ENCODE data around the gene ERI2. TPM values are rescaled to one million over a fixed set of nuclear protein-coding genes. Genes with fewer than 3 reads are reported as not detected.
"Not testable (repeated sequence)": the region's sequence is repeated elsewhere in the genome, so short reads cannot be mapped to it uniquely, and the experiment has no call there.

Gene ERI2
- total RNA-seq, 4 donors from 2014 or later, result 11.0 to 21.8 (median 18.0) TPM

DNA sequence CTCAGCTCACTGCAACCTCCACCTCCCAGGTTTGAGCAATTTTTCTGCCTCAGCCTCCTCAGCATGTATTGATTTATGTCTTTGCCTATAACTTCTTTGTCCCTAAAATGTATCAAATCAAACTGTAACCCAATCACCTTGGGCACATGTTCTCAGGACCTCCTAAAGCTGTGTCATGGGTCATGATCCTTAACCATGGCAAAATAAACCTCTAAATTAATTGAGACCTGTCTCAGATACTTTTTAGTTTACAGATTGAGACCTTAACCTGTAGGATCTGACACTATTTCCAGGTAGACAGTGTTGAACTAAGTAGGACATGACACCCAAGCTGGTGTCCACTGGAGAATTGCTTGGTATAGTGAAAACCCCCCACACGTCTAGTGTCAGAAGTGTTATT lies 45.1 kb downstream of the ERI2 start:
- 81% methylated on average over 1 of the region's 1 CpG for WGBS
- Histone ChIP-seq H3K9me3 (no peaks in the 10 kb centered on the region), H3K4me1 (peaks cover 9% of the 10 kb centered on the region), H3K4me3 (no peak overlapping the region), H3K27ac (no peak overlapping the region), H3K27me3 (no peaks in the 10 kb centered on the region), H3K36me3 (no peaks in the 10 kb centered on the region)
- DNase-seq (ENCODE audit: low spot score in 2 of 2), result no peak
- TF ChIP-seq POLR2A (IDR thresholded peaks at IDR 0.05) (no peak), POLR2AphosphoS5 (IDR thresholded peaks at IDR 0.05) (no peak), EP300 (IDR thresholded peaks at IDR 0.05) (no peak)
- TF ChIP-seq, protein P1, sequence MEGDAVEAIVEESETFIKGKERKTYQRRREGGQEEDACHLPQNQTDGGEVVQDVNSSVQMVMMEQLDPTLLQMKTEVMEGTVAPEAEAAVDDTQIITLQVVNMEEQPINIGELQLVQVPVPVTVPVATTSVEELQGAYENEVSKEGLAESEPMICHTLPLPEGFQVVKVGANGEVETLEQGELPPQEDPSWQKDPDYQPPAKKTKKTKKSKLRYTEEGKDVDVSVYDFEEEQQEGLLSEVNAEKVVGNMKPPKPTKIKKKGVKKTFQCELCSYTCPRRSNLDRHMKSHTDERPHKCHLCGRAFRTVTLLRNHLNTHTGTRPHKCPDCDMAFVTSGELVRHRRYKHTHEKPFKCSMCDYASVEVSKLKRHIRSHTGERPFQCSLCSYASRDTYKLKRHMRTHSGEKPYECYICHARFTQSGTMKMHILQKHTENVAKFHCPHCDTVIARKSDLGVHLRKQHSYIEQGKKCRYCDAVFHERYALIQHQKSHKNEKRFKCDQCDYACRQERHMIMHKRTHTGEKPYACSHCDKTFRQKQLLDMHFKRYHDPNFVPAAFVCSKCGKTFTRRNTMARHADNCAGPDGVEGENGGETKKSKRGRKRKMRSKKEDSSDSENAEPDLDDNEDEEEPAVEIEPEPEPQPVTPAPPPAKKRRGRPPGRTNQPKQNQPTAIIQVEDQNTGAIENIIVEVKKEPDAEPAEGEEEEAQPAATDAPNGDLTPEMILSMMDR (IDR thresholded peaks at IDR 0.05), result no peak

DNA sequence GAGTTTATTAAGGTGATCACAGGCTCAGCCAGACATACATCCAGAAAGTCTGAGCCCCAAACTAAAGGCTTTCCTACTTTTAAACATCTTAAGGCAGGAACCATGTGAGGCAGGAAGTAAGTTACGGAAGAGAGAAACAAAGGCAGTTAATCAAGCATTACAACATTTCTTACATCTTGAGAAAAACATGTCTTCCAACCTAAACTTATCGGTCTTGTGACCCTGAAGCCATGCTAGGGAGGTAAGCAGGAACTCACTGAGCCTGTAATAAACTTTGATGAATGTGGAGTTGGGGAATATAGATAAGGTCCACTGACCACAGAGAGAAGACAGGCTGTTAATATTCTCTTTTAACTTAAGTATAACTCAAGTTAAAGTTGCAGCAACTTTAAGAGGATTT lies 45.9 kb downstream of the ERI2 start:
- H3K4me3 ChIP-seq, result no peak overlapping the region

DNA sequence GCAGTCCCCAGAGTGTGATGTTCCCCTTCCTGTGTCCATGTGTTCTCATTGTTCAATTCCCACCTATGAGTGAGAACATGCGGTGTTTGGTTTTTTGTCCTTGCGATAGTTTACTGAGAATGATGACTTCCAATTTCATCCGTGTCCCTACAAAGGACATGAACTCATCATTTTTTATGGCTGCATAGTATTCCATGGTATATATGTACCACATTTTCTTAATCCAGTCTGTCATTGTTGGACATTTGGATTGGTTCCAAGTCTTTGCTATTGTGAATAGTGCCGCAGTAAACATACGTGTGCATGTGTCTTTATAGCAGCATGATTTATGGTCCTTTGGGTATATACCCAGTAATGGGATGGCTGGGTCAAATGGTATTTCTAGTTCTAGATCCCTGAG lies 50.5 kb downstream of the ERI2 start:
- H3K4me3 ChIP-seq; H3K27me3 ChIP-seq; H3K27ac ChIP-seq; DNase-seq (ENCODE audit: low spot score in 2 of 2); H3K4me1 ChIP-seq; H3K36me3 ChIP-seq; H3K9me3 ChIP-seq: not testable (repeated sequence)
- no CpG with 5 or more reads among the region's 5 CpGs for WGBS

More for the DNA sequence above, 45.9 kb downstream of the ERI2 start:
- H3K36me3 ChIP-seq, result no peaks in the 10 kb centered on the region
- no peak for DNase-seq (ENCODE audit: low spot score in 2 of 2)
- no peaks in the 10 kb centered on the region for H3K27me3 ChIP-seq
- TF ChIP-seq POLR2A (IDR thresholded peaks at IDR 0.05) (no peak), POLR2AphosphoS5 (IDR thresholded peaks at IDR 0.05) (no peak), EP300 (IDR thresholded peaks at IDR 0.05) (no peak)
- TF ChIP-seq, protein P1 (IDR thresholded peaks at IDR 0.05), result no peak
- H3K9me3 ChIP-seq, result no peaks in the 10 kb centered on the region
- 59% methylated on average over 2 of the region's 2 CpGs for WGBS
- H3K4me1 ChIP-seq, result peaks cover 9% of the 10 kb centered on the region
- no peak overlapping the region for H3K27ac ChIP-seq

DNA sequence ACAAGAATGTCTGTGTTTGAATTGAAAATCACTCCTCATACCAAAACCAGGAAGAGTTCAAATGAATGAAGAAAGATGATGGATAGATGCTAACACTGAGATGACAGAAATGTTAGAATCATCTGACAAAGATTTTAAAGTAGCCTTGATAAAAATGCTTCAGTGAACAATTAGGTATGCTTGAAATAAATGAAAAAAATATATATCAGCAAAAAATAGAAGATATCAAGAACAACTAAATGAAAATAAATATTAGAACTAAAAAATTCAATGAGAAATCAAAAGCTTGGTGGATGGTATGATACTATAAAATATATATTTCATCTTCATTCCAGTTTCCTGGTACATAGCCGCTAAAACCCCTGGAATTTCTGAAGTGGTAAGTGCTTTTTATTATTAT lies 51.0 kb downstream of the ERI2 start:
- H3K27ac ChIP-seq, result no peak overlapping the region
- no peak for DNase-seq (ENCODE audit: low spot score in 2 of 2)
- no peak overlapping the region for H3K4me3 ChIP-seq
- WGBS, result 88% methylated on average over 1 of the region's 1 CpG
- H3K36me3 ChIP-seq, result no peaks in the 10 kb centered on the region
- H3K9me3 ChIP-seq, result no peaks in the 10 kb centered on the region
- H3K4me1 ChIP-seq, result no peaks in the 10 kb centered on the region
- H3K27me3 ChIP-seq, result no peaks in the 10 kb centered on the region
- TF ChIP-seq POLR2A (IDR thresholded peaks at IDR 0.05) (no peak), POLR2AphosphoS5 (IDR thresholded peaks at IDR 0.05) (no peak), EP300 (IDR thresholded peaks at IDR 0.05) (no peak)
- TF ChIP-seq, protein P1 (IDR thresholded peaks at IDR 0.05), result no peak

DNA sequence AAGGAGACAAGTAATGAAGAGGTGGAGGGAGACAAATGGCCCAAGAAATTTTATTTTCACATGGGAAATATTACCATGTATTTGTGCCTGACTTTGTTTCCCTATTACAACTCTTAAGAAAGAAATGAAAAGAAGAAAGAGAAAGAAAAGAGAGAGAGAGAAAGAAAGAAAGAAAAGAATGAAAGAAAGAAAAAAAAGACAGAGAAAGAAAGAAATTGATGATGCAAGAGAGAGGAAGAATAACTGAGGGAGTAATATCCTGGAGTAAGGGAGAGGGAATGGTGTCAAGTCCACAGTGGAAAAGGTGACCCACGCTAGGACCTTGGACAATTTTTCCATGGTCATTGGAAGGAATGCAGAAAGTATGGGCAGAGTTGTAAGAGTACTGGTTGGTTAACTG lies 52.5 kb downstream of the ERI2 start:
- Histone ChIP-seq H3K36me3 (no peaks in the 10 kb centered on the region), H3K9me3 (no peaks in the 10 kb centered on the region), H3K27ac (no peak overlapping the region), H3K4me3 (no peak overlapping the region), H3K27me3 (no peaks in the 10 kb centered on the region), H3K4me1 (no peaks in the 10 kb centered on the region)
- no peak for TF ChIP-seq POLR2A (IDR thresholded peaks at IDR 0.05)
- no peak for TF ChIP-seq EP300 (IDR thresholded peaks at IDR 0.05)
- TF ChIP-seq POLR2AphosphoS5 (IDR thresholded peaks at IDR 0.05), result no peak
- TF ChIP-seq, protein P1 (IDR thresholded peaks at IDR 0.05), result no peak
- DNase-seq (ENCODE audit: low spot score in 2 of 2), result no peak
- 65% methylated on average over 1 of the region's 1 CpG for WGBS

DNA sequence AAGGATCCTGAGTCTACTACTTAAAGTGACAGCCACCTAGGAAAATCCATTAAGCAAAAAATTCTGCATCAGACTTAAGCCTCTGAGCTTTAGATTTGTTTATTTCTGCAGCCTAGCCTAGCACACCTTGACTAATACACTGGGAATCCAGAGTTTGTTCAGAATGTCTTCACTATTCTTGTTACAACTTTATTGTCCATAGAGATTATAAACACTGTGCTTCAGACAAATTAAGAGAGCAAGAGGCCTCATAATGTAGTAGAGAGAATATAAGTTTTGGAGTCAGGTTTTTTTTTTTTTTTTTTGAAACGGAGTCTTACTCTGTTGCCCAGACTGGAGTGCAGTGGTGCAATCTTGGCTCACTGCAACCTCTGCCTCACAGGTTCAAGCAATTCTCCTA lies 55.7 kb downstream of the ERI2 start:
- Histone ChIP-seq H3K9me3 (no peaks in the 10 kb centered on the region), H3K4me3 (no peak overlapping the region), H3K4me1 (no peaks in the 10 kb centered on the region), H3K27ac (no peak overlapping the region), H3K36me3 (no peaks in the 10 kb centered on the region), H3K27me3 (no peaks in the 10 kb centered on the region)
- 86% methylated on average over 1 of the region's 1 CpG for WGBS
- no peak for DNase-seq (ENCODE audit: low spot score in 2 of 2)
- TF ChIP-seq, protein P1 (IDR thresholded peaks at IDR 0.05), result no peak
- TF ChIP-seq POLR2A (IDR thresholded peaks at IDR 0.05) (no peak), EP300 (IDR thresholded peaks at IDR 0.05) (no peak), POLR2AphosphoS5 (IDR thresholded peaks at IDR 0.05) (no peak)
